Activated T-helper 2 cell treated with anti-CD3 and anti-CD28 coated beads, Interferon-gamma antibody, Interleukin-2, Interleukin-4, amounts not matched to agents 10 μg/mL and 5 μg/mL and 100 μg/mL, durations not matched to agents 14 hours and 24 hours and 36 hours (primary cell): ENCODE measurements around the gene ELOVL6. TPM values are rescaled to one million over a fixed set of nuclear protein-coding genes. Genes with fewer than 3 reads are reported as not detected.

Experiments
- DNase-seq: peaks from one replicate; pipeline ENCODE4 v3.0.0; 2021; ENCODE audit warnings: low spot score
- H3K27ac Mint-ChIP-seq: one replicate; pipeline ENCODE4 v1.8.0; 2021; ENCODE audit warnings: mixed read lengths
- H3K27me3 Mint-ChIP-seq: one replicate; pipeline ENCODE4 v1.8.0; 2021; ENCODE audit warnings: low read depth, mixed read lengths
- H3K36me3 Mint-ChIP-seq: one replicate; pipeline ENCODE4 v1.8.0; 2021; ENCODE audit warnings: low read depth, mixed read lengths
- H3K4me1 Mint-ChIP-seq: one replicate; pipeline ENCODE4 v1.8.0; 2021; ENCODE audit warnings: low read depth, mixed read lengths
- H3K4me3 Mint-ChIP-seq: one replicate; pipeline ENCODE4 v1.8.0; 2021; ENCODE audit warnings: low read depth, mild to moderate bottlenecking, moderate library complexity, mixed read lengths
- H3K9me3 Mint-ChIP-seq: one replicate; pipeline ENCODE4 v1.8.0; 2021; ENCODE audit warnings: mixed read lengths
- intact Hi-C: fragments of 100-400 bp; cut with micrococcal nuclease; formaldehyde crosslinking; loops from one replicate; pipeline ENCODE4 v1.15.1; 2023
- total RNA-seq: library from RNA; stranded (reverse); gene quantifications from 2 replicates; pipeline ENCODE4 v1.2.3, GENCODE V29; 2022

Gene ELOVL6
- total RNA-seq, 1 donor from 2014 or later, result 15.0 TPM

DNA sequence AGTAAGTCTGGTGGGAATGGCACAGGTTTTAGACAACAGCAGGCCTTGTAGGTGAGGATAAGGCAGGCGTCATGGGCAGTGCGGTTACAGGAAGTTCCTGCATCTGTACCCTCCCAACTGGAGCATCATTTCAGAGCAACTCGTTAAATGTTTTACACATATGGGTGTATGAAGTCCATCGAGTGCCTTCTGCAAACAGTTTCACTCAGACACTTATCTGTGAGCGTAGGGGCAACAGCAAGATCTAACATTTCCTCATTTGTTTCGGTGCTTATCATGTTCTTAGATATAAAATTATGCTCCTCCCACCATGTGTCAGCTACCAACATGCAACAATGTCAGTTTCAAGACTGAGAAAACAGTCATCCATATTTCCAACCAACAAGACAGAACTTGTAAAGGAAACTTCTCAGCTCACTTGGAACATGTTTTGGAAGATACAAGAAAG lies 69.9 kb downstream of the ELOVL6 start:
- no peaks in the 10 kb centered on the region for H3K9me3 Mint-ChIP-seq
- no peak overlapping the region for H3K4me3 Mint-ChIP-seq

DNA sequence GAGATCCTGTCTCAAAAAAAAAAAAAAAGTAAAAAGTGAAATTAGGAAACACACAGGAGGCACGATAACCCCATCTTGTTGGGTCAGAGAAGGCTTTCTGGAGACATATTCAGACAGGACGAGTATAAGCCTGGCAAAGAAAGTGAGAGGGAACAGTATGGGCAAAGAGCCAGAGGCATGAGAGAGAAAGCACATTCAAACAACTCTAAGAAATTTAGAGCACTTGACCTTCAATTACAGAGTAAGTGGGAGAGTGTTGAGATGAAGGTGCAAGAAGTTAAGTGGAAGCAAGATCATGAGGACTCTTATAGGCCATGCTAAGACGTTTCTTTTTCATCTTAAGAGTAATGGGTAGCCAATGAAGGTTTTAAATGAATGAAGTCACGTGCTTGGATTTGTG lies 70.4 kb downstream of the ELOVL6 start:
- H3K36me3 Mint-ChIP-seq, result peaks cover 25% of the 10 kb centered on the region
- H3K27ac Mint-ChIP-seq, result no peak overlapping the region
- H3K9me3 Mint-ChIP-seq, result no peaks in the 10 kb centered on the region
- peaks cover 29% of the 10 kb centered on the region for H3K4me1 Mint-ChIP-seq
- intact Hi-C loops, result loop anchor here (1.0 to 10.0 kb wide), 4 partner anchors 37 to 73 kb away; no protein-coding TSS in a partner anchor
- DNase-seq, result no peak
- H3K27me3 Mint-ChIP-seq, result no peaks in the 10 kb centered on the region
- no peak overlapping the region for H3K4me3 Mint-ChIP-seq

More for the DNA sequence above, 69.9 kb downstream of the ELOVL6 start:
- Mint-ChIP-seq H3K27ac (no peak overlapping the region), H3K27me3 (no peaks in the 10 kb centered on the region), H3K4me1 (peaks cover 33% of the 10 kb centered on the region), H3K36me3 (peaks cover 27% of the 10 kb centered on the region)
- no peak for DNase-seq
- intact Hi-C loops, result loop anchor here (1.0 to 10.0 kb wide), 4 partner anchors 37 to 74 kb away; no protein-coding TSS in a partner anchor

DNA sequence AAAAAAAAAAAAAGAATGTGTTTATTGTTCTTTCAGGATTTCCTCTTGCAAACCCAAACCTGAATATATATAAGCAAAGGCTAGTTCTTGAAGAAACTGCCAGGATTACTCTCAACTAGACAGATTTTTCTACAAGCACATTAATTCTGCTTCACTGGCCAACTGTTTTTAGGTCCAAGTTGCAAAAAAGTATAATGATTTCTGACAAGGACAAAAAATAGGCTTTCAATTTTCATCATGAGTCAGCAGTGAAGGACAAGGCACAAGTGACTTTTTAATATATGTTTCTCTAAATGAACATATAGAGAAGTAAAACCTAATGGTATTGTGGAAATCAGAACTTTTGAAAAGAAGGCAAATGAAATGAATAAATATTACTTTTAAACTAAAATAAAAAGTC lies 73.7 kb downstream of the ELOVL6 start:
- H3K36me3 Mint-ChIP-seq, result peaks cover 13% of the 10 kb centered on the region
- no peak overlapping the region for H3K4me3 Mint-ChIP-seq
- H3K27me3 Mint-ChIP-seq, result no peaks in the 10 kb centered on the region
- intact Hi-C loops, result loop anchor here (10.0 kb wide), 1 partner anchor 70 kb away; no protein-coding TSS in a partner anchor
- DNase-seq, result no peak
- H3K4me1 Mint-ChIP-seq, result peaks cover 21% of the 10 kb centered on the region
- H3K27ac Mint-ChIP-seq, result no peak overlapping the region
- no peaks in the 10 kb centered on the region for H3K9me3 Mint-ChIP-seq

DNA sequence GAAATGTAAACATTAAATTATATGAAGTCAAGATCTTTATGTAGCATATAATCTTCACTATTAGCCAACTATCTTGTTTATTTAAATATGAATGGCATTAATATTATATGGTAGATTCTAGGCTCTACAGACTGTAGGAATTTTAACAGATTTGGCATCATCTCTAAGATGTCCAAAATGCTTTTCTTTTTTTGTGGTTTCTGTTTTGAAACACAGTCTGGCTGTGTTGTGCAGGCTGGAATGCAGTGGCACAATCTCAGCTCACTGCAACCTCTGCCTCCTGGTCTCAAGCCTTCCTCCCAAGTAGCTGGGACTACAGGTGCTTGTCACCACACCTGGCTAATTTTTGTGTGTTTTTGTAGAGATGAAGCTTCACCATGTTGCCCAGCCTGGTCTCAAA lies 76.2 kb downstream of the ELOVL6 start:
- Mint-ChIP-seq H3K9me3 (no peaks in the 10 kb centered on the region), H3K4me1 (peaks cover 14% of the 10 kb centered on the region), H3K4me3 (no peak overlapping the region), H3K27ac (no peak overlapping the region), H3K27me3 (no peaks in the 10 kb centered on the region), H3K36me3 (peaks cover 13% of the 10 kb centered on the region)
- intact Hi-C loops, result loop anchor here (10.0 kb wide), 1 partner anchor 67 kb away; no protein-coding TSS in a partner anchor
- no peak for DNase-seq

GRCh38 chr4:110120506-110120905 lies 77.9 kb downstream of the ELOVL6 start:
- H3K36me3 Mint-ChIP-seq, result peaks cover 17% of the 10 kb centered on the region
- H3K4me3 Mint-ChIP-seq, result no peak overlapping the region
- intact Hi-C loops, result loop anchor here (10.0 kb wide), 1 partner anchor 66 kb away; no protein-coding TSS in a partner anchor
- no peak for DNase-seq
- no peak overlapping the region for H3K27ac Mint-ChIP-seq
- peaks cover 14% of the 10 kb centered on the region for H3K4me1 Mint-ChIP-seq
- H3K9me3 Mint-ChIP-seq, result no peaks in the 10 kb centered on the region
- H3K27me3 Mint-ChIP-seq, result no peaks in the 10 kb centered on the region

GRCh38 chr4:110119880-110120279 lies 78.5 kb downstream of the ELOVL6 start:
- Mint-ChIP-seq H3K27me3 (no peaks in the 10 kb centered on the region), H3K27ac (no peak overlapping the region), H3K9me3 (no peaks in the 10 kb centered on the region), H3K4me1 (peaks cover 14% of the 10 kb centered on the region), H3K36me3 (peaks cover 17% of the 10 kb centered on the region), H3K4me3 (no peak overlapping the region)
- DNase-seq, result no peak
- intact Hi-C loops, result loop anchor here (10.0 kb wide), 1 partner anchor 65 kb away; no protein-coding TSS in a partner anchor

- no peaks in the 10 kb centered on the region for H3K9me3 Mint-ChIP-seq
- no peak overlapping the region for H3K4me3 Mint-ChIP-seq
- peaks cover 14% of the 10 kb centered on the region for H3K4me1 Mint-ChIP-seq
- intact Hi-C loops, result no loop called here
- H3K27me3 Mint-ChIP-seq, result no peaks in the 10 kb centered on the region
- peaks cover 15% of the 10 kb centered on the region for H3K36me3 Mint-ChIP-seq
- no peak overlapping the region for H3K27ac Mint-ChIP-seq
- DNase-seq, result no peak
Observed at GRCh38 chr4:110119337-110119736, 79.1 kb downstream of the ELOVL6 start.

- H3K27ac Mint-ChIP-seq, result no peak overlapping the region
- peaks cover 6% of the 10 kb centered on the region for H3K4me1 Mint-ChIP-seq
- intact Hi-C loops, result no loop called here
- no peak for DNase-seq
- no peaks in the 10 kb centered on the region for H3K27me3 Mint-ChIP-seq
- peaks cover 23% of the 10 kb centered on the region for H3K36me3 Mint-ChIP-seq
- H3K4me3 Mint-ChIP-seq, result no peak overlapping the region
- no peaks in the 10 kb centered on the region for H3K9me3 Mint-ChIP-seq
Observed at GRCh38 chr4:110112056-110112455, 86.4 kb downstream of the ELOVL6 start.

DNA sequence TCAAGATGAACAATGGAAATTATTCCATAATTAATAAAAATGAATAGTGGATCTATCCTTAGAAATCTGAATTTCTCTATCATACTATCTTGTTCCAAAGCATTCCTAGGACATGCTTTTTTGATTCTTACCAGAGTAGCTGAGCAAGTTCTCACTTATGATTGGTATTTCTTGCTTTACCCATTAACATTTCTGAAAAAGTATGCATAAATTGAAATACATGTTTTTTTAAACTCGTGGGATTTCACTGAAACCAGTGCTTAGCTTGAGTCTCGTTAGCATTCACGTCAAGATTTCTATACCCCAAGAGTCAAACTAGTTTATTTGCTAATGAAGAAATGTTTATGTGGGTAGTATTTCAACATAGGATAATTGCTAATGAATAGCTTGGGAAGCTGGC lies 89.0 kb downstream of the ELOVL6 start:
- no peaks in the 10 kb centered on the region for H3K27me3 Mint-ChIP-seq
- no peak for DNase-seq
- intact Hi-C loops, result no loop called here
- H3K4me3 Mint-ChIP-seq, result no peak overlapping the region
- H3K4me1 Mint-ChIP-seq, result peaks cover 10% of the 10 kb centered on the region
- peaks cover 21% of the 10 kb centered on the region for H3K36me3 Mint-ChIP-seq
- no peaks in the 10 kb centered on the region for H3K9me3 Mint-ChIP-seq
- H3K27ac Mint-ChIP-seq, result no peak overlapping the region

- H3K27ac Mint-ChIP-seq, result no peak overlapping the region
- intact Hi-C loops, result no loop called here
- no peak for DNase-seq
Observed at GRCh38 chr4:110108960-110109359, 89.5 kb downstream of the ELOVL6 start.

DNA sequence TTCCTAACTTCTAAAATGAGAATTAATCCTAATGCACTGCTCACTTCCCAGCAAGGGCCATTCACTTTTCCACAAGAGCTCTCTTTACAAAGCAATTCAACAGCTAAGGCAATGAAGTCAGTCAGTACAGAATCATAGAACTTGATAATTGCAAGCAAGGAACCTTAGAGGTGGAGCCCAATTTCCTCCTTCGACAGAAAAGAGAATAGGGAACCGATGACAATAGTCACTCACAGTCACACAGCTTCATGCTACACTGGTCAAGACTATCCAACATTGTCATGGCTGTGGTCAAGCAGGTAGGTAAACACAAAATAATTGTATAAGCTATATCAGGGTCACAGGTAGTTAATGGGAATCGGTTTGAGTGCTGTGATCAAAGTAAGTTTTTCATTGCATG lies 90.0 kb downstream of the ELOVL6 start:
- peaks cover 23% of the 10 kb centered on the region for H3K36me3 Mint-ChIP-seq
- H3K9me3 Mint-ChIP-seq, result no peaks in the 10 kb centered on the region
- no peak overlapping the region for H3K4me3 Mint-ChIP-seq
- H3K27ac Mint-ChIP-seq, result no peak overlapping the region
- no peaks in the 10 kb centered on the region for H3K27me3 Mint-ChIP-seq
- intact Hi-C loops, result no loop called here
- H3K4me1 Mint-ChIP-seq, result peaks cover 10% of the 10 kb centered on the region
- DNase-seq, result no peak

More at GRCh38 chr4:110108960-110109359, 89.5 kb downstream of the ELOVL6 start:
- H3K4me3 Mint-ChIP-seq, result no peak overlapping the region
- no peaks in the 10 kb centered on the region for H3K27me3 Mint-ChIP-seq
- peaks cover 10% of the 10 kb centered on the region for H3K4me1 Mint-ChIP-seq
- H3K36me3 Mint-ChIP-seq, result peaks cover 23% of the 10 kb centered on the region
- no peaks in the 10 kb centered on the region for H3K9me3 Mint-ChIP-seq

DNA sequence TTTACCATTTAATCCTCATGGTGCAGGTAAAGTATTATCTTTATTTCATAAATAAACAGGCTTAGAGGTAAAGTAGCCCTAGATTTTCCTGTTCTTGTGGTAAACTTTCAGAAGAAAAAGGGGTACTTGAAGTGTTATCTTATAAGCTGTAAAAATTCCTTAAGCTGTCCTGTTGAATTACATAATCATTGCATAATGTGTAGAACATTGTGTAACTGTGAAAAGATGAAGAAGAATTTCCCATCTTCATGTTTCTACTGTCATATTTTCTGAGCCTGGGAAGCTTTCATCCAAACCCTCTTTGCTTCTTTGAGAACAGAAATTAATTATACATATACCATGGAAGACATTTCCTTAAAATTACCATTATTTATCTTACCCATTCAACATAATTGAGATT lies 90.5 kb downstream of the ELOVL6 start:
- H3K4me1 Mint-ChIP-seq, result peaks cover 10% of the 10 kb centered on the region
- H3K4me3 Mint-ChIP-seq, result no peak overlapping the region
- no peak overlapping the region for H3K27ac Mint-ChIP-seq
- intact Hi-C loops, result no loop called here
- no peaks in the 10 kb centered on the region for H3K9me3 Mint-ChIP-seq
- DNase-seq, result no peak
- H3K27me3 Mint-ChIP-seq, result no peaks in the 10 kb centered on the region
- H3K36me3 Mint-ChIP-seq, result peaks cover 27% of the 10 kb centered on the region

- Mint-ChIP-seq H3K9me3 (no peaks in the 10 kb centered on the region), H3K4me3 (no peak overlapping the region), H3K4me1 (peaks cover 10% of the 10 kb centered on the region), H3K36me3 (peaks cover 30% of the 10 kb centered on the region), H3K27ac (no peak overlapping the region), H3K27me3 (no peaks in the 10 kb centered on the region)
- no peak for DNase-seq
- intact Hi-C loops, result no loop called here
Observed at GRCh38 chr4:110106931-110107296, 91.5 kb downstream of the ELOVL6 start.

DNA sequence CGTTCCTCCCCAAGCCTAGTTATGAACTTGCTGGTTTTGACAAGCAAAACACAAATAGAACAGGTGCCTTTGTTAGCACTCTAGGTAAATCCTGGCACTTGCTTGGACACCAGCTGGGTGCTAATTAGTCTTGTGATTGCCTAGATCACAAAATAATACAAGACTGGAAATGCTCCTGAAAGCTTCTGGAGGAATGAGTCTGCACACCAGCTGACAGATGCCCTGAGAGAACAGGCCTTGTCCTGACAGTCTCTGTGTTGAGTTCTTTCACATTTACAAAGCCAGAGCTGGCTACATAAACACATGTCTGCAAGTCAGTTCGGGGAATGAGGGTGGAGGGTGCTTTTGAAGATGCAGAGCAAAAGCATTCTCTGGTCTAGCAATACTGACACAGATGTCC lies 93.8 kb downstream of the ELOVL6 start:
- intact Hi-C loops, result no loop called here
- peaks cover 10% of the 10 kb centered on the region for H3K4me1 Mint-ChIP-seq
- peaks cover 23% of the 10 kb centered on the region for H3K36me3 Mint-ChIP-seq
- no peaks in the 10 kb centered on the region for H3K27me3 Mint-ChIP-seq
- H3K4me3 Mint-ChIP-seq, result no peak overlapping the region
- DNase-seq, result no peak
- no peaks in the 10 kb centered on the region for H3K9me3 Mint-ChIP-seq
- no peak overlapping the region for H3K27ac Mint-ChIP-seq
